HepG2 (cell line): ENCODE data around the gene FKBP10. TPM values are rescaled to one million over a fixed set of nuclear protein-coding genes. Genes with fewer than 3 reads are reported as not detected.

Experiments used
- ATAC-seq: fragments of 200-7000 bp; cut with Tn5 transposase; 3 replicates; pipeline ENCODE4 v1.9.1; 2020; ENCODE audit warnings: mild to moderate bottlenecking, moderate library complexity
- BruUV-seq: library from RNA; stranded (reverse); fragments of 400-500 nt; replicated peaks from 2 replicates; lab custom pipeline; 2021; lab: Mats Ljungman, UMichigan
- CTCF ChIA-PET: fragments of 300-600 bp; formaldehyde crosslinking; extraction: SDS; loops from one replicate; lab custom pipeline; 2021; ENCODE audit warnings: low total read pairs, inconsistent platforms, low intra/inter-chr PET ratio; lab: Yijun Ruan, JAX
- POLR2A ChIA-PET: fragments of 350-600 bp; sonication (Branson Sonifier 250); formaldehyde crosslinking; loops from one replicate; lab custom pipeline; 2020; ENCODE audit warnings: antibody characterized with exemption, inconsistent platforms; lab: Yijun Ruan, JAX
- DNase-seq: peaks from one replicate; pipeline ENCODE4 v3.0.0-alpha.2; 2015; ENCODE audit warnings: low spot score
- FAIRE-seq: peaks from 3 replicates; lab custom pipeline; 2011; peaks lifted over from hg19 to GRCh38; lab: Jason Lieb, UNC
- H2AFZ ChIP-seq: one replicate; pipeline ENCODE4 v1.6.1; 2011; ENCODE audit warnings: low read length, inconsistent platforms
- H3K27ac ChIP-seq: fragments of 300-600 bp; 3 replicates; pipeline ENCODE4 v1.8.0; 2011; ENCODE audit warnings: mixed run types, mild to moderate bottlenecking, mixed read lengths, low read length, inconsistent platforms; ENCODE audit not compliant: insufficient read depth; ENCODE audit errors: extremely low read length
- H3K27me3 ChIP-seq, 2 experiments: fragments of 200-600 bp in 1 of 2; 2 replicates in 1 of 2; 3 replicates in 1 of 2; pipeline versions ENCODE4 v1.6.0 to v1.8.0; 2011; ENCODE audit warnings: low read length in 2 of 2, mild to moderate bottlenecking in 2 of 2, moderate library complexity in 2 of 2, inconsistent platforms in 1 of 2; ENCODE audit not compliant: insufficient read depth in 2 of 2, control insufficient read depth in 1 of 2
- H3K36me3 ChIP-seq, 2 experiments: fragments of 200-600 bp in 1 of 2; replicated peaks in 1 of 2; 2 replicates in 1 of 2; 3 replicates in 1 of 2; pipeline versions ENCODE4 v1.5.1 to v1.8.0; 2011; ENCODE audit warnings: low read length in 2 of 2, inconsistent platforms in 1 of 2; ENCODE audit not compliant: insufficient read depth in 2 of 2, control insufficient read depth in 1 of 2
- H3K4me1 ChIP-seq: 2 replicates; pipeline ENCODE4 v1.5.1; 2012; ENCODE audit warnings: low read length, inconsistent platforms; ENCODE audit not compliant: insufficient read depth
- H3K4me2 ChIP-seq: 2 replicates; pipeline ENCODE4 v1.6.0; 2011; ENCODE audit warnings: low read depth, low read length, inconsistent platforms
- H3K4me3 ChIP-seq, 3 experiments: fragments of 200-600 bp in 1 of 3; sonication (generic), shearing (Covaris generic) in 1 of 3; replicated peaks in 1 of 3; 2 replicates each; pipeline ENCODE4 v1.5.1; 2011 to 2016; ENCODE audit warnings: low read length in 3 of 3, inconsistent platforms in 2 of 3, low read depth in 2 of 3, mild to moderate bottlenecking in 2 of 3, control low read depth in 1 of 3, mixed read lengths in 1 of 3; ENCODE audit not compliant: insufficient read depth in 1 of 3
- H3K79me2 ChIP-seq: one replicate; pipeline ENCODE4 v1.6.1; 2011; ENCODE audit warnings: low read length, inconsistent platforms; ENCODE audit not compliant: insufficient read depth
- H3K9ac ChIP-seq: 2 replicates; pipeline ENCODE4 v1.6.0; 2011; ENCODE audit warnings: mild to moderate bottlenecking, low read depth, low read length, inconsistent platforms; ENCODE audit not compliant: insufficient read depth
- H3K9me3 ChIP-seq: 2 replicates; pipeline ENCODE4 v1.5.1; 2012; ENCODE audit warnings: mild to moderate bottlenecking, low read length
- H4K20me1 ChIP-seq: 2 replicates; pipeline ENCODE4 v1.6.0; 2011; ENCODE audit warnings: inconsistent platforms, mild to moderate bottlenecking, low read length, moderate library complexity; ENCODE audit not compliant: insufficient read depth
- FOXC1 ChIP-seq: sonication (generic); formaldehyde crosslinking; IDR thresholded peaks from 2 replicates; pipeline ENCODE4 v1.8.0; 2022; ENCODE audit warnings: mild to moderate bottlenecking, missing genetic modification reagents, borderline replicate concordance
- WGBS: methylation state at CpG from one replicate; pipeline ENCODE4 v1.1.6; 2017; ENCODE audit warnings: low lambda C conversion rate; 5-methylcytosine and 5-hydroxymethylcytosine counted together
- in situ Hi-C: cut with HindIII; loops from 2 replicates; pipeline ENCODE4 v1.10.0; 2017; ENCODE audit warnings: low pct_unique_long_range_greater_than_20kb; ENCODE audit not compliant: extremely low pct_ligation_motif_present
- intact Hi-C: fragments of 100-400 bp; cut with micrococcal nuclease; formaldehyde crosslinking; loops from one replicate; pipeline ENCODE4 v1.10.0; 2022; ENCODE audit not compliant: unreplicated experiment
- polyA plus RNA-seq, 8 experiments: library from polyadenylated mRNA; depleted of rRNA in 3 of 8; stranded (reverse) in 7 of 8; unstranded in 1 of 8; fragments of >200 nt; fragmentation: Illumina TruSeq in 4 of 8; extraction: Trizol in 4 of 8; gene quantifications; 2 replicates each; pipeline versions ENCODE4 v1.2.1 to v1.2.3, GENCODE V29; 2011 to 2016; ENCODE audit warnings: low read depth in 4 of 8, missing spikeins in 1 of 8, mixed read lengths in 1 of 8; ENCODE audit not compliant: insufficient read depth in 1 of 8
- total RNA-seq, 5 experiments: library from RNA; depleted of rRNA; stranded (reverse); fragments of >200 nt; fragmentation: Illumina TruSeq; extraction: Trizol; gene quantifications; 2 replicates each; pipeline ENCODE4 v1.2.3, GENCODE V29; 2016; ENCODE audit warnings: low read depth in 1 of 5
- TF ChIP-seq, protein P1 (sequence below): sonication (generic); formaldehyde crosslinking; IDR thresholded peaks from 2 replicates; pipeline ENCODE4 v1.4.0; 2020; ENCODE audit warnings: missing genetic modification reagents

FKBP10 gene
- total and polyA plus RNA-seq, 2 of the 13 experiments (the other 11 are each of a cell fraction or from before 2014, with no cell fraction given): 149 to 573 TPM

DNA sequence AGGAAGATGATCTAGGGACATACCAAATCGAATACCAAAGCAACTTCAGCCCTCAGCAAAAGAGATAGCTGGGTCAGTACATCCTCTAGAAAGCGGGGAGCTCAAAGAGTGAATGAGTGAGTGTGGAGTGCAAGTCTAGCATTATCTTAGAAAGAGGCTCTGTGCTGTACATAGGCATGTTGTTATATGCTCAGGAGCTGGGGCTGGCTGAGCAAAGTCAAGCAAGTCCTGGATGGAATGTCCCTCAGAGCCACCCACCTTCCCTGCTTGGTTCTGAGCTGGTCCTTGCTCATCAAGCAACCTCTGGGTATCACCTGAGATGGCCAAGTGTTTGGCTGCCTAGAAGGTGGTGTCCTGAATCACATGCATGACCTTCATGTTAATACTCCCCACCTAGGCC, 57.3 kb downstream of the FKBP10 start:
- no peak for DNase-seq
- intact Hi-C loops: no loop called here
- H3K79me2 ChIP-seq: no peaks in the 10 kb centered on the region
- H3K4me3 ChIP-seq: no peak overlapping the region
- H3K4me1 ChIP-seq: peaks cover 65% of the 10 kb centered on the region
- peak overlapping the region; percentile 24 for H3K27ac ChIP-seq
- BruUV-seq: no TSS peak
- no peaks in the 10 kb centered on the region for H3K9me3 ChIP-seq
- no peaks in the 10 kb centered on the region for H4K20me1 ChIP-seq
- TF ChIP-seq, protein P1, sequence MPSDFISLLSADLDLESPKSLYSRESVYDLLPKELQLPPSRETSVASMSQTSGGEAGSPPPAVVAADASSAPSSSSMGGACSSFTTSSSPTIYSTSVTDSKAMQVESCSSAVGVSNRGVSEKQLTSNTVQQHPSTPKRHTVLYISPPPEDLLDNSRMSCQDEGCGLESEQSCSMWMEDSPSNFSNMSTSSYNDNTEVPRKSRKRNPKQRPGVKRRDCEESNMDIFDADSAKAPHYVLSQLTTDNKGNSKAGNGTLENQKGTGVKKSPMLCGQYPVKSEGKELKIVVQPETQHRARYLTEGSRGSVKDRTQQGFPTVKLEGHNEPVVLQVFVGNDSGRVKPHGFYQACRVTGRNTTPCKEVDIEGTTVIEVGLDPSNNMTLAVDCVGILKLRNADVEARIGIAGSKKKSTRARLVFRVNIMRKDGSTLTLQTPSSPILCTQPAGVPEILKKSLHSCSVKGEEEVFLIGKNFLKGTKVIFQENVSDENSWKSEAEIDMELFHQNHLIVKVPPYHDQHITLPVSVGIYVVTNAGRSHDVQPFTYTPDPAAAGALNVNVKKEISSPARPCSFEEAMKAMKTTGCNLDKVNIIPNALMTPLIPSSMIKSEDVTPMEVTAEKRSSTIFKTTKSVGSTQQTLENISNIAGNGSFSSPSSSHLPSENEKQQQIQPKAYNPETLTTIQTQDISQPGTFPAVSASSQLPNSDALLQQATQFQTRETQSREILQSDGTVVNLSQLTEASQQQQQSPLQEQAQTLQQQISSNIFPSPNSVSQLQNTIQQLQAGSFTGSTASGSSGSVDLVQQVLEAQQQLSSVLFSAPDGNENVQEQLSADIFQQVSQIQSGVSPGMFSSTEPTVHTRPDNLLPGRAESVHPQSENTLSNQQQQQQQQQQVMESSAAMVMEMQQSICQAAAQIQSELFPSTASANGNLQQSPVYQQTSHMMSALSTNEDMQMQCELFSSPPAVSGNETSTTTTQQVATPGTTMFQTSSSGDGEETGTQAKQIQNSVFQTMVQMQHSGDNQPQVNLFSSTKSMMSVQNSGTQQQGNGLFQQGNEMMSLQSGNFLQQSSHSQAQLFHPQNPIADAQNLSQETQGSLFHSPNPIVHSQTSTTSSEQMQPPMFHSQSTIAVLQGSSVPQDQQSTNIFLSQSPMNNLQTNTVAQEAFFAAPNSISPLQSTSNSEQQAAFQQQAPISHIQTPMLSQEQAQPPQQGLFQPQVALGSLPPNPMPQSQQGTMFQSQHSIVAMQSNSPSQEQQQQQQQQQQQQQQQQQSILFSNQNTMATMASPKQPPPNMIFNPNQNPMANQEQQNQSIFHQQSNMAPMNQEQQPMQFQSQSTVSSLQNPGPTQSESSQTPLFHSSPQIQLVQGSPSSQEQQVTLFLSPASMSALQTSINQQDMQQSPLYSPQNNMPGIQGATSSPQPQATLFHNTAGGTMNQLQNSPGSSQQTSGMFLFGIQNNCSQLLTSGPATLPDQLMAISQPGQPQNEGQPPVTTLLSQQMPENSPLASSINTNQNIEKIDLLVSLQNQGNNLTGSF: no peak
- TF ChIP-seq FOXC1 (CRISPR knock-in tag): 0 out of 2 replicates have a peak, but pooled peaks have one; percentile 9
- TF ChIP-seq, all 625 proteins: peak for 1
- no peak for FAIRE-seq
- CTCF ChIA-PET: no interaction called here
- Histone ChIP-seq H3K4me2 (no peak overlapping the region), H3K27me3 (no peaks in the 10 kb centered on the region), H3K9ac (no peak overlapping the region), H3K36me3 (peaks cover 27 to 52% of the 10 kb centered on the region in 2 experiments), H2AFZ (no peak overlapping the region)
- 76% methylated on average over 2 of the region's 2 CpGs for WGBS
- POLR2A ChIA-PET: interaction anchor here (0.6 to 1.2 kb wide), 4 partner anchors 9 to 182 kb away, joined by 3 to 4 read pairs (median 3); partner anchors contain the start of gene EIF1
- no peak for ATAC-seq
- in situ Hi-C loops: no loop called here
